Measurements from ENCODE around the gene RBCK1. TPM values are rescaled to one million over a fixed set of nuclear protein-coding genes. Genes with fewer than 3 reads are reported as not detected.
A peak's percentile ranks its signal among the peaks of the same experiment; 100 is the strongest.

The RBCK1 gene
- total RNA-seq, 1 experiment from 2014 or later = 111 TPM

GRCh38 chr20:396252-396618 lies 11.9 kb upstream of the RBCK1 start:
- no peaks in the 10 kb centered on the region for H3K9me3 ChIP-seq
- H3K4me3 ChIP-seq (ENCODE audit: low read depth, low read length) = no peak overlapping the region
- no TSS peak for BruUV-seq (replicated peaks)
- CTCF ChIA-PET = no interaction called here
- no peak for TF ChIP-seq CTCF (IDR thresholded peaks at IDR 0.05; ENCODE audit: insufficient read depth in 1 of 2, low read depth in 1 of 2, low read length in 1 of 2, severe bottlenecking in 1 of 2, unreplicated experiment in 1 of 2)
- H3K4me1 ChIP-seq = peaks cover 11% of the 10 kb centered on the region
- no peak for DNase-seq
- POLR2A ChIA-PET = no interaction called here
- Mint-ChIP-seq H3K9me3 (ENCODE audit: unreplicated experiment) (no peaks in the 10 kb centered on the region), H3K27me3 (ENCODE audit: insufficient read depth, unreplicated experiment) (no peaks in the 10 kb centered on the region), H3K4me3 (ENCODE audit: unreplicated experiment) (no peak overlapping the region), H3K27ac (ENCODE audit: unreplicated experiment) (no peak overlapping the region), H3K36me3 (ENCODE audit: insufficient read depth, unreplicated experiment) (peaks cover 87% of the 10 kb centered on the region), H3K4me1 (ENCODE audit: low read depth, unreplicated experiment) (peaks cover 20% of the 10 kb centered on the region)
- H3K27me3 ChIP-seq (replicated peaks; ENCODE audit: control insufficient read depth, insufficient read depth, low read length) = no peaks in the 10 kb centered on the region
- H3K36me3 ChIP-seq (ENCODE audit: control insufficient read depth, insufficient read depth, low read length) = peaks cover 10% of the 10 kb centered on the region
- intact Hi-C loops (cut with micrococcal nuclease; ENCODE audit: unreplicated experiment) = no loop called here

GRCh38 chr20:396619-397431 lies 11.3 kb upstream of the RBCK1 start:
- Mint-ChIP-seq H3K4me1 (ENCODE audit: low read depth, unreplicated experiment) (peaks cover 20% of the 10 kb centered on the region), H3K27ac (ENCODE audit: unreplicated experiment) (no peak overlapping the region), H3K4me3 (ENCODE audit: unreplicated experiment) (no peak overlapping the region), H3K9me3 (ENCODE audit: unreplicated experiment) (no peaks in the 10 kb centered on the region), H3K36me3 (ENCODE audit: insufficient read depth, unreplicated experiment) (peaks cover 85% of the 10 kb centered on the region), H3K27me3 (ENCODE audit: insufficient read depth, unreplicated experiment) (no peaks in the 10 kb centered on the region)
- Histone ChIP-seq H3K9me3 (no peaks in the 10 kb centered on the region), H3K4me1 (peaks cover 13% of the 10 kb centered on the region), H3K27me3 (replicated peaks; ENCODE audit: control insufficient read depth, insufficient read depth, low read length) (no peaks in the 10 kb centered on the region), H3K4me3 (ENCODE audit: low read depth, low read length) (no peak overlapping the region), H3K36me3 (ENCODE audit: control insufficient read depth, insufficient read depth, low read length) (peaks cover 8% of the 10 kb centered on the region)
- CTCF ChIA-PET = no interaction called here
- TSS peak; percentile 25 for BruUV-seq (replicated peaks)
- DNase-seq = no peak
- POLR2A ChIA-PET = no interaction called here
- intact Hi-C loops (cut with micrococcal nuclease; ENCODE audit: unreplicated experiment) = no loop called here
- no peak for TF ChIP-seq CTCF (IDR thresholded peaks at IDR 0.05; ENCODE audit: insufficient read depth in 1 of 2, low read depth in 1 of 2, low read length in 1 of 2, severe bottlenecking in 1 of 2, unreplicated experiment in 1 of 2)

- ChIA-PET POLR2A (no interaction called here), CTCF (no interaction called here)
- H3K27me3 Mint-ChIP-seq (ENCODE audit: insufficient read depth, unreplicated experiment) = no peaks in the 10 kb centered on the region
- H3K4me3 Mint-ChIP-seq (ENCODE audit: unreplicated experiment) = no peak overlapping the region
- TF ChIP-seq CTCF (IDR thresholded peaks at IDR 0.05; ENCODE audit: insufficient read depth in 1 of 2, low read depth in 1 of 2, low read length in 1 of 2, severe bottlenecking in 1 of 2, unreplicated experiment in 1 of 2) = no peak
- DNase-seq = no peak
- H3K36me3 Mint-ChIP-seq (ENCODE audit: insufficient read depth, unreplicated experiment) = peaks cover 81% of the 10 kb centered on the region
- no peaks in the 10 kb centered on the region for H3K9me3 ChIP-seq
- peaks cover 7% of the 10 kb centered on the region for H3K36me3 ChIP-seq (ENCODE audit: control insufficient read depth, insufficient read depth, low read length)
- no peak overlapping the region for H3K4me3 ChIP-seq (ENCODE audit: low read depth, low read length)
- H3K4me1 Mint-ChIP-seq (ENCODE audit: low read depth, unreplicated experiment) = peaks cover 20% of the 10 kb centered on the region
- H3K27ac Mint-ChIP-seq (ENCODE audit: unreplicated experiment) = no peak overlapping the region
- intact Hi-C loops (cut with micrococcal nuclease; ENCODE audit: unreplicated experiment) = no loop called here
- H3K27me3 ChIP-seq (replicated peaks; ENCODE audit: control insufficient read depth, insufficient read depth, low read length) = no peaks in the 10 kb centered on the region
- peaks cover 20% of the 10 kb centered on the region for H3K4me1 ChIP-seq
- no TSS peak for BruUV-seq (replicated peaks)
- H3K9me3 Mint-ChIP-seq (ENCODE audit: unreplicated experiment) = no peaks in the 10 kb centered on the region
These were observed 10.5 kb upstream of the RBCK1 start for GRCh38 chr20:397432-398237.
